Activated T-cell treated with anti-CD3 and anti-CD28 coated beads, Interleukin-2, amount 50 U/mL, for 72 hours (primary cell): ENCODE data around the gene PDZD8. TPM values are rescaled to one million over a fixed set of nuclear protein-coding genes. Genes with fewer than 3 reads are reported as not detected.
"Not testable (repeated sequence)": the region's sequence is repeated elsewhere in the genome, so short reads cannot be mapped to it uniquely, and the experiment has no call there.

Source experiments
- ATAC-seq, 2 donors: fragments of 150-1000 bp; cut with Tn5 transposase; replicated peaks in 1 of 2; 2 replicates each; pipeline ENCODE4 v1.10.0; 2021; ENCODE audit warnings: moderate library complexity in 2 of 2, mild to moderate bottlenecking in 1 of 2
- DNase-seq, 2 donors: peaks; one replicate each; pipeline ENCODE4 v3.0.0; 2021 to 2022; ENCODE audit warnings: mixed read lengths in 1 of 2
- H3K27ac Mint-ChIP-seq: one replicate; pipeline ENCODE4 v1.8.0; 2022; ENCODE audit warnings: mild to moderate bottlenecking, moderate library complexity, mixed read lengths
- H3K27me3 Mint-ChIP-seq: one replicate; pipeline ENCODE4 v1.8.0; 2022; ENCODE audit warnings: low read depth, mixed read lengths
- H3K36me3 Mint-ChIP-seq, 2 donors: one replicate each; pipeline ENCODE4 v1.8.0; 2022; ENCODE audit warnings: mixed read lengths in 2 of 2, mild to moderate bottlenecking in 1 of 2; ENCODE audit not compliant: insufficient read depth in 2 of 2
- H3K4me1 Mint-ChIP-seq: one replicate; pipeline ENCODE4 v1.8.0; 2022; ENCODE audit warnings: low read depth, mixed read lengths
- H3K4me3 Mint-ChIP-seq, 2 donors: one replicate each; pipeline ENCODE4 v1.8.0; 2022; ENCODE audit warnings: mild to moderate bottlenecking in 2 of 2, mixed read lengths in 2 of 2, moderate library complexity in 2 of 2
- H3K9me3 Mint-ChIP-seq, 2 donors: one replicate each; pipeline ENCODE4 v1.8.0; 2022; ENCODE audit warnings: mixed read lengths in 2 of 2
- total RNA-seq, 2 donors: library from RNA; stranded (reverse); gene quantifications; one replicate each; pipeline ENCODE4 v1.2.3, GENCODE V29; 2022

PDZD8 gene
- total RNA-seq, 2 donors from 2014 or later = 16.3 to 18.3 TPM

- Mint-ChIP-seq H3K4me1 (no peaks in the 10 kb centered on the region), H3K27ac (no peak overlapping the region), H3K27me3 (no peaks in the 10 kb centered on the region), H3K9me3 (peaks cover 0 to 2% of the 10 kb centered on the region in 2 donors), H3K36me3 (peaks cover 2 to 5% of the 10 kb centered on the region in 2 donors), H3K4me3 (no peak overlapping the region)
- DNase-seq (no peak), ATAC-seq (no peak)
These were observed 53.0 kb downstream of the PDZD8 start for GRCh38 chr10:117322260-117322659.

GRCh38 chr10:117320050-117320665 lies 55.1 kb downstream of the PDZD8 start:
- Mint-ChIP-seq H3K4me1 (no peaks in the 10 kb centered on the region), H3K27me3 (no peaks in the 10 kb centered on the region), H3K4me3 (no peak overlapping the region), H3K36me3 (peaks cover 0 to 1% of the 10 kb centered on the region in 2 donors), H3K9me3 (no peaks in the 10 kb centered on the region), H3K27ac (no peak overlapping the region)
- no peak for DNase-seq
- ATAC-seq = no peak

DNA sequence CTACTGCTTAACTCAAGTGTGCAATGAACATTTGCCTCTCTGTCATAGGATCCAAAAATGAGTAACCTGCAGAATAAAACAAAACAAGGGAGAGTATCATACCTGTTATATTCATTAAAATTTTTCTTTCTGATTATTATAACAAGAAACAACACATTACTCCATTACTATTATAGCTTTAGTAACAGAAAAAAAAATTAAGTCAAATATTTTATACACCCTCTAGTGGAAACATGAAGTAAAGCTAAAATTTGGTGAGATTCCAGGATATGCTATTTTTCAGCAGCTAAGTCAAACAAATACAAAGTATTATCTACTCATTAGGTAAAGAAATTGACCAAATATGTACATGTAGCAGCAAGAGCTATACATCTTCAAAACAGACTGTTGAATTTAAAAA lies 56.3 kb downstream of the PDZD8 start:
- ATAC-seq (no peak), DNase-seq (no peak)
- Mint-ChIP-seq H3K36me3 (peaks cover 0 to 1% of the 10 kb centered on the region in 2 donors), H3K27ac (no peak overlapping the region), H3K27me3 (no peaks in the 10 kb centered on the region), H3K9me3 (no peaks in the 10 kb centered on the region), H3K4me1 (no peaks in the 10 kb centered on the region), H3K4me3 (no peak overlapping the region)

DNA sequence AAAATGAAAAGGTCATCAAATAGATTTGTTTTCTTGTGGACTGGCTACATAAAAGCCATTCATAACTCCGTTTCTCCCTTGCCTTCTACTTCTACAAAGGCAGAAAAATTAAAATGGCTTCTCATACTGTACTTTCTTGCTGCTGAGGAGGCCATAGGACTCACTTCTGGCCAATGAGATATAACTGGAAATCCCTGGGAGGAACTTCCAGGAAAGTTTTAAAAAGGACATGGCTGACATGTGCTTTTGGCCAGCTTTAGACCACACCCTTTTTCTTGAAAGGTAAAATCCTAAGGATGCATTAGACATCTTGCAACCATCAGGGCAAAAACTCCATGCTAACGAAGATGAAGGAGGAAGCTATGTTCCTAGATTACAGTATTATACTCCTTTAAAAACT lies 58.5 kb downstream of the PDZD8 start:
- peaks cover 4 to 6% of the 10 kb centered on the region in 2 donors for H3K36me3 Mint-ChIP-seq
- H3K27ac Mint-ChIP-seq = no peak overlapping the region

GRCh38 chr10:117313641-117314040 lies 61.6 kb downstream of the PDZD8 start:
- no peak overlapping the region for H3K4me3 Mint-ChIP-seq
- peaks cover 4 to 8% of the 10 kb centered on the region in 2 donors for H3K36me3 Mint-ChIP-seq
- no peaks in the 10 kb centered on the region for H3K9me3 Mint-ChIP-seq
- no peak for ATAC-seq
- peaks cover 13% of the 10 kb centered on the region for H3K4me1 Mint-ChIP-seq
- DNase-seq = no peak
- H3K27me3 Mint-ChIP-seq = no peaks in the 10 kb centered on the region
- no peak overlapping the region for H3K27ac Mint-ChIP-seq

More for the DNA sequence above, 58.5 kb downstream of the PDZD8 start:
- Mint-ChIP-seq H3K9me3 (no peaks in the 10 kb centered on the region), H3K4me3 (no peak overlapping the region), H3K4me1 (peaks cover 2% of the 10 kb centered on the region), H3K27me3 (no peaks in the 10 kb centered on the region)
- DNase-seq (no peak), ATAC-seq (no peak)

DNA sequence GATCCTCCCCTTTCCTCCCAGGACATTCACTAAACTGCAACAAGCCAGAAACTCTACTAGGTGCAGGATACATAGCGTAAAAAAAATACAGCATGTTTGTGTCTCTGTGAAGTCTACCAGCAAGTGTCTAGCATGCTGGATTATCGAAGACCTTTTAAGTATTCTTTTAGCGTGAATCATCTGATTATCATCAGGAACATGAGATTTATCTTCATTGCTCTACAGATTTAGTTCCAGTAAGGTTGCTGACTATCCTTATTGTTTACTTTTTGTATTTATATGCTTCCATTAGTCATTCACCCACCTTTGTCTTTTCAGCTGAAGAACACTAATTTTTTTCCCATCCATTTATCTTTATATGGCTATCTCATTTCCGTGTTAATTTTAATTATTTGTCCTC lies 62.8 kb downstream of the PDZD8 start:
- H3K4me1 Mint-ChIP-seq = peaks cover 13% of the 10 kb centered on the region
- ATAC-seq = no peak
- no peak overlapping the region for H3K4me3 Mint-ChIP-seq
- no peak for DNase-seq
- no peaks in the 10 kb centered on the region for H3K27me3 Mint-ChIP-seq
- no peaks in the 10 kb centered on the region for H3K9me3 Mint-ChIP-seq
- H3K27ac Mint-ChIP-seq = no peak overlapping the region
- peaks cover 4 to 8% of the 10 kb centered on the region in 2 donors for H3K36me3 Mint-ChIP-seq

DNA sequence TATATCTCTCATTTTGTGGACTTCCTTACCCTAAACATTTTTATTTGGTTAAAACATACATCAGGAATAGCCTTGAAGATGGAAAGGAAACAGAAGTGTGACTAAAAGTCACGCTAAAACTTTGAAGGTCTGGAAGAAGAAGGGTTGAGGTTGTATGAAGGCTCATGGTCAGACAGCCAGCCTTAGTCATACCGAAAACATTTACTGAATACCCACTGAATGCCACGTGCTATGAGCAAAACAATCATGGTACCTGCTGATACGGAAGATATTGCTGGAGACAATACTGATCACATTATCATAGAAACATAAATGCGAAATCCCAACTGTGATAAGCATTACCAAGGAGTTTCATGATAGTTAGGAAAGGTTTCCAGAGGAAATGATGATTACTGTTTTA lies 64.0 kb downstream of the PDZD8 start:
- Mint-ChIP-seq H3K9me3 (no peaks in the 10 kb centered on the region), H3K4me1 (peaks cover 13% of the 10 kb centered on the region), H3K27me3 (no peaks in the 10 kb centered on the region), H3K36me3 (peaks cover 4 to 8% of the 10 kb centered on the region in 2 donors), H3K27ac (no peak overlapping the region), H3K4me3 (no peak overlapping the region)
- no peak for ATAC-seq
- no peak for DNase-seq

GRCh38 chr10:117306674-117307073 lies 68.6 kb downstream of the PDZD8 start:
- Mint-ChIP-seq H3K4me1 (peaks cover 13% of the 10 kb centered on the region), H3K9me3 (peaks cover 4% of the 10 kb centered on the region in 2 donors), H3K36me3 (peaks cover 4 to 18% of the 10 kb centered on the region in 2 donors), H3K27ac (no peak overlapping the region), H3K27me3 (no peaks in the 10 kb centered on the region), H3K4me3 (no peak overlapping the region)
- no peak for DNase-seq
- no peak for ATAC-seq

- not testable (repeated sequence) for H3K27me3 Mint-ChIP-seq, DNase-seq, H3K27ac Mint-ChIP-seq, H3K4me1 Mint-ChIP-seq, H3K4me3 Mint-ChIP-seq, ATAC-seq, H3K9me3 Mint-ChIP-seq
- peaks cover 4 to 26% of the 10 kb centered on the region in 2 donors for H3K36me3 Mint-ChIP-seq
These were observed 71.8 kb downstream of the PDZD8 start for GRCh38 chr10:117303451-117303850.

- H3K4me1 Mint-ChIP-seq = peaks cover 4% of the 10 kb centered on the region
- H3K9me3 Mint-ChIP-seq = peaks cover 4% of the 10 kb centered on the region in 2 donors
- H3K4me3 Mint-ChIP-seq = no peak overlapping the region
- ATAC-seq (no peak), DNase-seq (no peak)
- no peak overlapping the region for H3K27ac Mint-ChIP-seq
- H3K27me3 Mint-ChIP-seq = no peaks in the 10 kb centered on the region
- H3K36me3 Mint-ChIP-seq = peaks cover 4 to 26% of the 10 kb centered on the region in 2 donors
These were observed 74.6 kb downstream of the PDZD8 start for GRCh38 chr10:117300671-117301070.

GRCh38 chr10:117299435-117299834 lies 75.8 kb downstream of the PDZD8 start:
- Mint-ChIP-seq H3K9me3 (peaks cover 4 to 6% of the 10 kb centered on the region in 2 donors), H3K27ac (peak overlapping the region; percentile 57), H3K4me1 (peaks cover 4% of the 10 kb centered on the region), H3K27me3 (no peaks in the 10 kb centered on the region), H3K4me3 (no peak overlapping the region), H3K36me3 (peaks cover 4 to 22% of the 10 kb centered on the region in 2 donors)
- DNase-seq (no peak), ATAC-seq (no peak)

- peaks cover 2 to 18% of the 10 kb centered on the region in 2 donors for H3K36me3 Mint-ChIP-seq
- DNase-seq = no peak
- H3K9me3 Mint-ChIP-seq = peaks cover 4 to 7% of the 10 kb centered on the region in 2 donors
- no peak overlapping the region for H3K4me3 Mint-ChIP-seq
- peaks cover 4% of the 10 kb centered on the region for H3K4me1 Mint-ChIP-seq
- H3K27ac Mint-ChIP-seq = no peak overlapping the region
- ATAC-seq = no peak
- no peaks in the 10 kb centered on the region for H3K27me3 Mint-ChIP-seq
These were observed 77.0 kb downstream of the PDZD8 start for GRCh38 chr10:117298219-117298618.

GRCh38 chr10:117294735-117295134 lies 80.5 kb downstream of the PDZD8 start:
- Mint-ChIP-seq H3K9me3 (peaks cover 0 to 3% of the 10 kb centered on the region in 2 donors), H3K27me3 (no peaks in the 10 kb centered on the region), H3K4me1 (no peaks in the 10 kb centered on the region), H3K36me3 (peaks cover 0 to 5% of the 10 kb centered on the region in 2 donors), H3K4me3 (no peak overlapping the region), H3K27ac (no peak overlapping the region)
- DNase-seq (no peak), ATAC-seq (no peak)

GRCh38 chr10:117294039-117294645 lies 81.1 kb downstream of the PDZD8 start:
- no peak overlapping the region for H3K4me3 Mint-ChIP-seq
- DNase-seq (no peak), ATAC-seq (no peak)
- H3K27me3 Mint-ChIP-seq = no peaks in the 10 kb centered on the region
- peak overlapping the region; percentile 83 for H3K27ac Mint-ChIP-seq
- no peaks in the 10 kb centered on the region for H3K4me1 Mint-ChIP-seq
- peaks cover 0 to 3% of the 10 kb centered on the region in 2 donors for H3K9me3 Mint-ChIP-seq
- peaks cover 0 to 6% of the 10 kb centered on the region in 2 donors for H3K36me3 Mint-ChIP-seq
